Smooth muscle cell (in vitro differentiated cells): ENCODE data around the gene C1orf167. TPM values are rescaled to one million over a fixed set of nuclear protein-coding genes. Genes with fewer than 3 reads are reported as not detected.

Experiments used
- DNase-seq: peaks from one replicate; lab custom pipeline; 2025; ENCODE audit not compliant: unreplicated experiment; lab: John Stamatoyannopoulos, UW
- H2AFZ ChIP-seq: fragments of 200-600 bp; sonication (generic); 2 replicates; pipeline ENCODE4 v1.6.0; 2016; ENCODE audit warnings: antibody characterized with exemption, low read depth, mild to moderate bottlenecking
- H3F3A ChIP-seq: fragments of 200-600 bp; sonication (generic); 2 replicates; pipeline ENCODE4 v1.6.0; 2017; ENCODE audit warnings: antibody characterized with exemption, low read depth
- H3K27ac ChIP-seq: fragments of 200-600 bp; sonication (generic); 2 replicates; pipeline ENCODE4 v1.5.1; 2016; ENCODE audit warnings: low read depth, mild to moderate bottlenecking
- H3K27me3 ChIP-seq: fragments of 200-600 bp; sonication (generic); 2 replicates; pipeline ENCODE4 v1.6.1; 2016; ENCODE audit warnings: low read depth, mild to moderate bottlenecking
- H3K36me3 ChIP-seq: fragments of 200-600 bp; sonication (generic); 2 replicates; pipeline ENCODE4 v1.5.1; 2016; ENCODE audit warnings: low read depth
- H3K4me1 ChIP-seq: fragments of 200-600 bp; sonication (generic); 2 replicates; pipeline ENCODE4 v1.5.1; 2016; ENCODE audit warnings: low read depth
- H3K4me2 ChIP-seq: fragments of 200-600 bp; sonication (generic); 2 replicates; pipeline ENCODE4 v1.6.0; 2016; ENCODE audit warnings: mild to moderate bottlenecking
- H3K4me3 ChIP-seq: fragments of 200-600 bp; sonication (generic); 2 replicates; pipeline ENCODE4 v1.5.1; 2016; ENCODE audit warnings: mild to moderate bottlenecking
- H3K79me2 ChIP-seq: fragments of 200-600 bp; sonication (generic); 2 replicates; pipeline ENCODE4 v1.6.0; 2016; ENCODE audit warnings: low read depth, mild to moderate bottlenecking
- H3K9ac ChIP-seq: fragments of 200-600 bp; sonication (generic); 2 replicates; pipeline ENCODE4 v1.6.0; 2016; ENCODE audit warnings: low read depth
- H3K9me3 ChIP-seq: fragments of 200-600 bp; sonication (generic); replicated peaks from 2 replicates; pipeline ENCODE4 v1.5.1; 2016; ENCODE audit warnings: low read depth
- H4K20me1 ChIP-seq: fragments of 200-600 bp; sonication (generic); 2 replicates; pipeline ENCODE4 v1.6.0; 2016; ENCODE audit warnings: low read depth
- CTCF ChIP-seq: fragments of 200-600 bp; sonication (generic); IDR thresholded peaks from 2 replicates; pipeline ENCODE4 v1.5.1; 2017; ENCODE audit warnings: borderline replicate concordance, mild to moderate bottlenecking, antibody characterized with exemption; ENCODE audit not compliant: insufficient read depth, poor library complexity, severe bottlenecking
- WGBS: methylation state at CpG from one replicate; pipeline ENCODE4 v1.1.7; 2016; ENCODE audit warnings: low lambda C conversion rate; 5-methylcytosine and 5-hydroxymethylcytosine counted together
- polyA plus RNA-seq: library from polyadenylated mRNA; unstranded; fragments of >200 nt; fragmentation: Nextera tagmentation; extraction: Ambion mirVana; gene quantifications from 2 replicates; pipeline ENCODE4 v1.2.1, GENCODE V29; 2016
- total RNA-seq: library from RNA; depleted of rRNA; stranded (reverse); fragments of >200 nt; gene quantifications from 2 replicates; pipeline ENCODE4 v1.2.3, GENCODE V29; 2014

C1orf167 gene
- total and polyA plus RNA-seq, 2 experiments from 2014 or later, result 0.70 TPM; not detected in 1

GRCh38 chr1:11835441-11836225 is 73.6 kb downstream of the C1orf167 start:
- WGBS, result over 99% methylated on average over 28 of the region's 28 CpGs
- H3K27ac ChIP-seq, result no peak overlapping the region
- no peak overlapping the region for H2AFZ ChIP-seq
- H3K27me3 ChIP-seq, result no peaks in the 10 kb centered on the region
- no peak overlapping the region for H3K9ac ChIP-seq
- no peaks in the 10 kb centered on the region for H3K9me3 ChIP-seq
- TF ChIP-seq CTCF, result no peak
- H3K36me3 ChIP-seq, result no peaks in the 10 kb centered on the region
- H3K4me1 ChIP-seq, result no peaks in the 10 kb centered on the region
- H3K4me2 ChIP-seq, result no peak overlapping the region
- no peaks in the 10 kb centered on the region for H3K79me2 ChIP-seq
- no peak for DNase-seq
- peaks cover 24% of the 10 kb centered on the region for H4K20me1 ChIP-seq
- no peaks in the 10 kb centered on the region for H3F3A ChIP-seq
- H3K4me3 ChIP-seq, result no peak overlapping the region

- Histone ChIP-seq H4K20me1 (peaks cover 35% of the 10 kb centered on the region), H3K36me3 (no peaks in the 10 kb centered on the region)
Measured at GRCh38 chr1:11836955-11837766, 75.2 kb downstream of the C1orf167 start.

GRCh38 chr1:11837767-11838348 is 75.9 kb downstream of the C1orf167 start:
- Histone ChIP-seq H3K4me3 (no peak overlapping the region), H2AFZ (no peak overlapping the region), H3K36me3 (no peaks in the 10 kb centered on the region), H3K9me3 (no peaks in the 10 kb centered on the region), H3K79me2 (no peaks in the 10 kb centered on the region), H3K27ac (no peak overlapping the region), H3K9ac (no peak overlapping the region), H3K4me1 (no peaks in the 10 kb centered on the region), H3K27me3 (no peaks in the 10 kb centered on the region), H3F3A (no peaks in the 10 kb centered on the region), H4K20me1 (peaks cover 41% of the 10 kb centered on the region), H3K4me2 (no peak overlapping the region)
- WGBS, result 93% methylated on average over 11 of the region's 11 CpGs
- no peak for TF ChIP-seq CTCF
- DNase-seq, result no peak

More at GRCh38 chr1:11836955-11837766, 75.2 kb downstream of the C1orf167 start:
- Histone ChIP-seq H3K9ac (no peak overlapping the region), H3K4me3 (no peak overlapping the region), H3K9me3 (no peaks in the 10 kb centered on the region), H2AFZ (no peak overlapping the region), H3K27me3 (no peaks in the 10 kb centered on the region), H3K4me2 (no peak overlapping the region), H3K27ac (no peak overlapping the region), H3F3A (no peaks in the 10 kb centered on the region), H3K4me1 (no peaks in the 10 kb centered on the region), H3K79me2 (no peaks in the 10 kb centered on the region)
- no peak for TF ChIP-seq CTCF
- DNase-seq, result no peak
- 96% methylated on average over 36 of the region's 36 CpGs for WGBS
